Heart left ventricle (tissue), 16 donors: Measurements from ENCODE around the gene TFPT. TPM values are rescaled to one million over a fixed set of nuclear protein-coding genes. Genes with fewer than 3 reads are reported as not detected.
A peak's percentile ranks its signal among the peaks of the same experiment; 100 is the strongest.

ENCODE experiments used
- ATAC-seq, 4 donors: fragments of 200-7000 bp; cut with Tn5 transposase; one replicate each; pipeline ENCODE4 v1.9.1; 2020 to 2022; ENCODE audit warnings: moderate library complexity in 4 of 4, mild to moderate bottlenecking in 3 of 4, moderate number of reproducible peaks in 1 of 4
- DNase-seq, 5 donors: peaks; one replicate each; pipeline ENCODE4 v3.0.0-alpha.2; 2020
- H3K27ac ChIP-seq, 12 donors: fragments of 200-600 bp; sonication (generic) in 4 of 12; one replicate each; pipeline versions ENCODE4 v1.5.0 to v1.8.0; 2016 to 2022; ENCODE audit warnings: mild to moderate bottlenecking in 2 of 12
- H3K27me3 ChIP-seq, 9 donors: fragments of 200-600 bp; sonication (generic) in 2 of 9; one replicate each; pipeline versions ENCODE4 v1.5.1 to v1.8.0; 2016 to 2022; ENCODE audit warnings: mild to moderate bottlenecking in 3 of 9
- H3K36me3 ChIP-seq, 9 donors: fragments of 200-600 bp; sonication (generic) in 2 of 9; one replicate each; pipeline versions ENCODE4 v1.5.0 to v1.8.0; 2018 to 2022; ENCODE audit warnings: mild to moderate bottlenecking in 2 of 9
- H3K4me1 ChIP-seq, 12 donors: fragments of 200-600 bp; sonication (generic) in 4 of 12; one replicate each; pipeline versions ENCODE4 v1.5.0 to v1.8.0; 2016 to 2022; ENCODE audit warnings: mild to moderate bottlenecking in 3 of 12
- H3K4me3 ChIP-seq, 12 donors: fragments of 200-600 bp; sonication (generic) in 4 of 12; one replicate each; pipeline versions ENCODE4 v1.5.0 to v1.8.0; 2017 to 2022; ENCODE audit warnings: mild to moderate bottlenecking in 9 of 12, moderate library complexity in 4 of 12
- H3K9me3 ChIP-seq, 12 donors: fragments of 200-600 bp; sonication (generic) in 4 of 12; one replicate each; pipeline versions ENCODE4 v1.5.0 to v1.8.0; 2016 to 2022; ENCODE audit warnings: mild to moderate bottlenecking in 1 of 12
- POLR2A ChIP-seq, 2 donors: fragments of 450-650 bp; IDR thresholded peaks; one replicate each; pipeline ENCODE4 v1.6.1; 2017; ENCODE audit warnings: antibody characterized with exemption in 2 of 2, mild to moderate bottlenecking in 2 of 2, moderate library complexity in 2 of 2
- WGBS, 4 donors: extraction: QIAGEN DNeasy Blood & Tissue Kit in 2 of 4; methylation state at CpG; one replicate each; pipeline versions ENCODE4 v1.1.5 to v1.1.7; 2013 to 2018; 5-methylcytosine and 5-hydroxymethylcytosine counted together
- intact Hi-C, 10 donors: fragments of 100-400 bp; cut with DNase I; formaldehyde crosslinking; loops; one replicate each; pipeline versions ENCODE4 v1.11.1 to v1.14.2; 2022
- polyA plus RNA-seq, 2 donors: library from polyadenylated mRNA; stranded (reverse); fragments of 200-250 nt; gene quantifications; one replicate each; pipeline ENCODE4 v1.2.3, GENCODE V29; 2013
- total RNA-seq, 9 donors: library from RNA; depleted of rRNA in 2 of 9; stranded (reverse); fragments of >200 nt in 2 of 9; fragmentation: NEBNext Ultra II Directional in 3 of 9; extraction: Animal tissue kit (Norgen Biotek cat#: 25700) in 3 of 9; gene quantifications; one replicate each; pipeline versions ENCODE4 v1.1.0 to v1.2.4, GENCODE V29; 2016 to 2023
- TF ChIP-seq, protein P1 (sequence below), 12 donors: fragments of 200-600 bp; sonication (generic) in 4 of 12; IDR thresholded peaks; one replicate each; pipeline versions ENCODE4 v1.5.0 to v1.8.0; 2018 to 2022; ENCODE audit warnings: antibody characterized with exemption in 12 of 12, mild to moderate bottlenecking in 5 of 12
- donor health status: ischemic (EF 13 %, LVEDD 7.1; RV severe dilation, severe dysfunction).
- donor health status: healthy with polysubstance abuse.
- donor health status: DM: no; HTN: yes; CAD: no.
- donor health status: DM: no; HTN: no; CAD: no.
- donor health status: ischemic (EF 25% LVEDD 6.9; RV normal size, moderate dysfunction).
- donor health status: ischemic (EF 25% LVEDD 5.7; RV mildly dilated, moderate dysfunction).
- donor health status: healthy.
- donor health status: DM: yes; HTN: yes; CAD: no.
- donor health status: ischemic (EF 35%, LVEDD 5.7; RV mildly dilated, moderate dysfunction).
- donor health status: nonischemic (EF 11% LVEDD 7.7; RV severe dilation, severe dysfunction).
- donor health status: DM: yes; HTN: yes; CAD: no.
- donor health status: PGD.
- donor health status: ischemic (EF 29% LVEDD 5.4; RV normal size, mild dysfunction).
- donor health status: nonischemic (EF 23%, LVEDD 6.1; RV moderate dilation, normal function).

The TFPT gene
- total and polyA plus RNA-seq, 11 donors, result 9.6 to 26.5 (median 12.5) TPM

DNA sequence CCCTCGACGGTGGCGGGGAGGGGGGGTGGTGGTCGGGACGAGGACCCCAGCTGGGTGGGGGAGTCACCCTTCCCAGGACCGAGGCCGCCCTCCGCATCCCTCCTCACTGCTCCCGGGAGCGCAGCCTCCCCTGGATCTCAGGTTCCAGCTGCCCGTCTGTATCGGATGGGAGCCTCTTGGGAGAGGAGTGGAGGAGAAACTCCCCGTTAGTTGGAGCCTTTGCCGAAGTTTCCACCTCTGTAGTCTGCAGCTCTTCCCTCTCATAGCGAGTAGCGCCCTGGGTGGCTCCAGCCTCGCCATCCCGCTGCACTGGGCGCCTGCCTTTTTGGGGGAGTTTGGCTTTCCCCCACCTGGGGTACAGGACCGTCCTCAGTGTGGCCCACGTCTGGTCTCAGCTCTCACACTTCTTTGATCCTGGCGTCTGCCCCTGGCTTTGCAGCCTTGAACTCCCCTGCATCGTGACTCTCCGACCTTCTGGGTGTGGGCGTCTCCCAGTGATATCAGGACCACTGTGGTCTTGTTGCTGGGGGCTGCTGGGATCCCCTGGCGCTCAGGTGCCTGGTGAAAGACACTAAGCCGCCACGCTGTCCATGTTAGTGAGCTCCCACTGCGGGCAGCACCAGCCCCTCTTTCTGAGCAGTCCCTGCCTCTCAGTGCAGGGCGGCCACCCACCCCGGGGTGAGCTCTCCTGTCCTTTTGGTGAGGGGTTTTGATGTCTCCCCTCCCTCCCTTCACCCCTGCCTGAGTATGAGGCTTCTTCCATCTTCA is 23.2 kb upstream of the TFPT start:
- Histone ChIP-seq H3K27ac (peak overlapping the region in 11 of 12 donors; percentile 86 to 100 (median 95)), H3K4me3 (peak overlapping the region; percentile 74 to 100 (median 96)), H3K4me1 (peaks cover 5 to 48% (median 36%) of the 10 kb centered on the region in 12 donors), H3K27me3 (peaks cover 0 to 3% (median 0%) of the 10 kb centered on the region in 9 donors), H3K36me3 (peaks cover 0 to 32% (median 19%) of the 10 kb centered on the region in 9 donors), H3K9me3 (no peaks in the 10 kb centered on the region)
- no peak for DNase-seq
- WGBS, 4 donors, result 18 to 43% (median 26%) methylated on average over 19 to 31 of the region's 31 CpGs
- intact Hi-C loops, result no loop called here
- TF ChIP-seq, protein P1, sequence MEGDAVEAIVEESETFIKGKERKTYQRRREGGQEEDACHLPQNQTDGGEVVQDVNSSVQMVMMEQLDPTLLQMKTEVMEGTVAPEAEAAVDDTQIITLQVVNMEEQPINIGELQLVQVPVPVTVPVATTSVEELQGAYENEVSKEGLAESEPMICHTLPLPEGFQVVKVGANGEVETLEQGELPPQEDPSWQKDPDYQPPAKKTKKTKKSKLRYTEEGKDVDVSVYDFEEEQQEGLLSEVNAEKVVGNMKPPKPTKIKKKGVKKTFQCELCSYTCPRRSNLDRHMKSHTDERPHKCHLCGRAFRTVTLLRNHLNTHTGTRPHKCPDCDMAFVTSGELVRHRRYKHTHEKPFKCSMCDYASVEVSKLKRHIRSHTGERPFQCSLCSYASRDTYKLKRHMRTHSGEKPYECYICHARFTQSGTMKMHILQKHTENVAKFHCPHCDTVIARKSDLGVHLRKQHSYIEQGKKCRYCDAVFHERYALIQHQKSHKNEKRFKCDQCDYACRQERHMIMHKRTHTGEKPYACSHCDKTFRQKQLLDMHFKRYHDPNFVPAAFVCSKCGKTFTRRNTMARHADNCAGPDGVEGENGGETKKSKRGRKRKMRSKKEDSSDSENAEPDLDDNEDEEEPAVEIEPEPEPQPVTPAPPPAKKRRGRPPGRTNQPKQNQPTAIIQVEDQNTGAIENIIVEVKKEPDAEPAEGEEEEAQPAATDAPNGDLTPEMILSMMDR (IDR thresholded peaks at IDR 0.05), result no peak
- no peak for TF ChIP-seq POLR2A (IDR thresholded peaks at IDR 0.05)
- ATAC-seq, result no peak

DNA sequence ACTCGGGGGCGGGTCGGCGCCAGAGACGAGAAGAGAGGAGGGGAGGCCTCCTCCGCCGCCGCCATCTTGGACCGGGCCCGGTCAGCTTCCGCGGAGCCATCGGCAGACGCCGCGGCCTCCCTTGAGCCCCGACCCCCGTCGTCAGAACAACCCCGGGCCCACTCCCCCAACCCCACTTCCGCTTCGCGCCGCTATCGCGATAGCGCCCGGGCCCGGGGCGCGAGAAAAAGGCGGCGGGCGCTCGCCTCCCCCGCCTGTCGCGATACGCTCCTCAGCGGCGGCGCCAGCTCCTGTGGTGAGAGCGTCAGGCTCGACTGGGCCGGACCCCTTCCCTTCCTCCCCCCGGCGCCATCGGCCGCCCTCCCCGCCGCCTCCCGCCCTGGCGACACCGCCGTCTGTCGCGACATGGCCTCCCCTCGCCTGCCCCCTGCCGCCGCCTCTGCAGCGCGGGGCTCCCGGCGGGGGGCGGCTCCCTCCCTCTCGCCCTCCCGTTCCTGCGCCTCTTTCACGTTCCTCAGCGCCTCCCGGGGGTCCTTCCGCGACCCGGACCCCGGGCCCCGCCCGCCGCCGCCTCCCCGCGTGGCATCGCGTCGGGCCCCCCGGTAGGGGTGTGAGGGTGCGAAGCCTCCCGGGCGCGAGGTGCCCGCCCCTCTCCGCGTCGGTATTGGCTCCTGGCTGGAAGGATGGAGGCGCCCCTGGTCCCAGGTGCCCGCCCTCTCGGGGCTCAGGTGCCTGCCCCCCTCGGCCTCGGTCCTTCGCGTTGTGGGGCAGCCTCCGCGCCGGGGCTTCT is 22.4 kb upstream of the TFPT start, which contains the start of gene CNOT3:
CNOT3 (plus strand) TSS at position 64 of the 790 bp plus-strand sequence. CDS start 5,217 bp downstream, outside the sequence.
- DNase-seq, result no peak
- H3K27ac ChIP-seq, result peak within 1 kb of the TSS; percentile 86 to 100 (median 95)
- intact Hi-C loops, result loop anchor here in 1 of 10 donors (1.0 to 2.0 kb wide), 4 partner anchors 21 to 52 kb away; partner anchors contain the start of genes LENG1, NDUFA3, PRPF31 and TFPT
- peaks cover 5 to 48% (median 36%) of the 10 kb centered on the region in 12 donors for H3K4me1 ChIP-seq
- no peak for ATAC-seq
- peak; percentile 89 to 94 for TF ChIP-seq POLR2A (IDR thresholded peaks at IDR 0.05)
- TF ChIP-seq, protein P1 (IDR thresholded peaks at IDR 0.05), result peak in 3 of 12 donors; percentile 6 to 9 (median 8)
- H3K36me3 ChIP-seq, result peaks cover 0 to 29% (median 11%) of the 10 kb centered on the region in 9 donors
- H3K27me3 ChIP-seq, result peaks cover 0 to 3% (median 0%) of the 10 kb centered on the region in 9 donors
- H3K4me3 ChIP-seq, result peak within 1 kb of the TSS; percentile 74 to 100 (median 96)
- WGBS, 4 donors, result 0 to 1% (median 1%) methylated on average over 27 to 103 of the region's 103 CpGs
- no peaks in the 10 kb centered on the region for H3K9me3 ChIP-seq

DNA sequence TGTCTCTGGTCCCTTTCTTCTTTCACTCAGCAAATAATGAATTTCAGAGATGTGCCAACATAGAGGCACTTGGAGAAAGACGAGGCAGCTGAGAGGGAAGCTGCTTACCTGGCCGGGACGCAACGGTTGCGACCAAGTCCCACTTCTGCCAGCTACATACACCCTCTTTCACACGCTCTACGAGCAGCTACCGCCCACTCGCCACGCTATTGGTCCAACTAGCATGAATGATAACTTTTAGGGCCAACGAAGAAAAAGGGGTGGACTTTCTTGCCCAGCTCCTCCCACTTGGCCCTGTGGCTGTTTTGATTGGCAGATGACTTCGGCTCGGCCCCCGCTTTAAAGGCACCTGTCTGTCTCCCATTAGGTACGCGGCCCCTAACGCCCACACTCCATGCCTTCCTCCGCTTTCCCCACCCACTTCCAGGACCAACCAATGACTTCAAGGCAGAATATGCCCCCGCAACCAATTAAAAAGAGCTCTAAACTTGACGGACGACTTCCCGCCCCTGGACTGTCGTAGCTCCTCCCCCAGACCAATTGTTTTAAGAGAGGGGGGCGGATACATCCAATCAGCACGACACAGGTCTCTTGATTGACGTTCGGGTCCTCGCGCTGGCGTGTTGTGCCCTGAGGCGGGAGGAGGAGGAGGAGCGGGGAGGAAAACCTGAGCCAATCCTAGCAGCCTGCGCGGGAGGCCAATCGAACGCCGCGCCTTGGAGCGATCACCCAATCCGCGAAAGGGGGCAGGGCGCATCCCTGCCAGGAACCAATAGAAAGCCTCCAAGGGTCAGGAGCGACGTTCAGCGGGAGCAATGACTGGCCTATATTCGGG is 21.6 kb upstream of the TFPT start:
- WGBS, 4 donors, result 1% methylated on average over 41 to 46 of the region's 46 CpGs
- no peak for TF ChIP-seq POLR2A (IDR thresholded peaks at IDR 0.05)
- TF ChIP-seq, protein P1 (IDR thresholded peaks at IDR 0.05), result no peak
- Histone ChIP-seq H3K9me3 (no peaks in the 10 kb centered on the region), H3K27me3 (peaks cover 0 to 3% (median 0%) of the 10 kb centered on the region in 9 donors), H3K4me3 (peak overlapping the region; percentile 74 to 100 (median 96)), H3K36me3 (peaks cover 0 to 23% (median 8%) of the 10 kb centered on the region in 9 donors), H3K4me1 (peaks cover 5 to 48% (median 36%) of the 10 kb centered on the region in 12 donors), H3K27ac (peak overlapping the region; percentile 31 to 100 (median 95))
- peak; percentile 99 to 100 (median 100) for DNase-seq
- intact Hi-C loops, result loop anchor here in 1 of 10 donors (1.0 to 2.0 kb wide), 4 partner anchors 22 to 53 kb away; partner anchors contain the start of genes LENG1, NDUFA3, PRPF31 and TFPT
- ATAC-seq, result peak; percentile 91 to 95 (median 94)
